HG03460 (cell line): ENCODE measurements around the gene CCZ1B.
"Not testable (repeated sequence)": the region's sequence is repeated elsewhere in the genome, so short reads cannot be mapped to it uniquely, and the experiment has no call there.

ENCODE experiments used
- ATAC-seq: cut with Tn5 transposase; IDR thresholded peaks from one replicate; pipeline ENCODE4 v1.9.1; 2021; ENCODE audit not compliant: unreplicated experiment

CCZ1B gene

DNA sequence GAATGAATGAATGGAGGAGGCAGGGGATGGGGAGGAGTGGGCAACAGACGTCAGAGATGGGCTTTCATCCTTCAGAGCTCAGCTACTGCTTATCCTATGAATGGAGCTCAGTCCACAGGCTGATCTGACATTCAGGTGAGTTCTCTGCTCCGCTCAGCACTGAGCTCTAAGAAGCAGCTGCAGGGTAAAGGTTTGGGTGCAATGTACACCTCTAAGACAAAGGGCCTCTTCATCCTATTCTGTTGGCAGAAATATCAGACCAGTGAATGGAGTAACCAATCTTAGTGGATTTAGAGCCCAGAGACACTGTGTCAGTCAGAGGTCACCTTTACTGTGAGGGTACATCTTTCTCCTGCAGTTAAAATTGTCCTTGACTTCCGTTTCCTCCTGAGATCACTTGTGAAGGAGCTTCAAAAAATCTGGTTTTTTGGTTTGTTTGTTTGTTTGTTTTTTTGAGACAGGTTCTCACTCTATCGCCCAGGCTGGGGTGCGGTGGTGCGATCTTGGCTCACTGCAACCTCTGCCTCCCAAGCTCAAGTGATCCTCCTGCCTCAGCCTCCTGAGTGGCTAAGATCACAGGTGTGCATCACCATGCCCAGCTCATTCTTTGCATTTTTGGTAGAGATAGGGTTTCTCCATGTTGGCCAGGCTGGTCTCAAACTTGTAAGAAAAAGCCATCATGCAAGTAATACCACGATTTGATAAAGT, 5.1 kb upstream of the CCZ1B start:
- no peak for ATAC-seq

DNA sequence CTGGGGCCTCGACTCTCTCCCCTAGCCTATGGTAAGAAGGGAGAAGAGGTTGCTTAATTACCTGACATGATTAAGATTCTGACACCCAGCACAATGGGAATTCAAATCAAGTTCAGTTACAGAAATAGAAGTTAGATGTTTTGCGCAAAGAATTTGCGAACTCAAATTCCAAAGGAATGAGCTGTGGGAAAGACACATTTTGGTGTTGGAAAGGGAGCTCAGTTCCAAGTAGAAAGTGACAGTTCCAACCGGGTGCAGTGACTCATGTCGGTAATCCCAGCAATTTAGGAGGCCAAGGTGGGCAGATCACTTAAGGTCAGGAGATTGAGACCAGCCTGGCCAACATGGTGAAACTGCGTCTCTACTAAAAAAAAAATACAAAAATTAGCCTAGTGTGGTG, 4.0 kb upstream of the CCZ1B start:
- ATAC-seq, result not testable (repeated sequence)

DNA sequence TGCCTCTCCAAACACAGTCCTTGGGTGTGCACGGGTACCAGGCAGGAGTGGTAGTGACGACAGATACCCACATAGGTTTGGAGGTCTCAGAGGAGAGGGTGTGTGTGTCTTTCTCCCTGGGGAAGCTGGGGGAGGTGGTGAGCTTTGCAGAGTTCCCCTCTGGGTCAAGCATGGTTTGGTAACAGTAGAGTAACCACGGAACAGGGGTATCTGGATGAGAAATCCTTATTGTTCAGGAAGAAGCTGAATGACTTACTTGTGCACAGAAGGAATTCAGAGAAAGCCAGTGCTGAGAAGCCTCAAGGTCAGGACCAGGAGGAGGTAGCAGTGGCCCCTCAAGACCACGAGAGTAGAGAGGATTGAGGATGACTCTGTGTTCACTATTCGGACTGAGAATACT, 3.5 kb upstream of the CCZ1B start:
- ATAC-seq, result not testable (repeated sequence)

- ATAC-seq, result not testable (repeated sequence)
Observed at GRCh38 chr7:6827180-6827579, 1.1 kb upstream of the CCZ1B start.

GRCh38 chr7:6825236-6826125, 594 bp downstream of the CCZ1B start:
- peak; percentile 34 for ATAC-seq

DNA sequence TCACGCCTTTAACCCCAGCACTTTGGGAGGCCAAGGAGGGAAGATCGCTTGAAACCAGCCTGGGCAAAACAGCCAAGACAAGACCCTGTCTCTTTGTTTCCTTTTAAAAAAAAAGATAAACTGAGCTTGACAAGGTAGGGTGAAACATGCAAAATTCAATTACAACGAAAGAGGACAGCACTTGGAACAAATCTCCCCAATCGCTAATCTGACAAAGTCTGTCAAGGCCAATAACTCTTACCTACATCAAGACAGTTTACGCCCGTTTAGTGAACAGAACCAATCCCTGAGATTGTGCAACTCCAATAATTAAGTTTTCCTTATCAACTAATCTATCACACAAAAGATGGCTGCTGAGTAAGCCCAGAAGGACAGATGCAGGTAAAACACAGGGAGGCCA, 4.5 kb downstream of the CCZ1B start:
- not testable (repeated sequence) for ATAC-seq

GRCh38 chr7:6815470-6815869, 10.6 kb downstream of the CCZ1B start:
- not testable (repeated sequence) for ATAC-seq

DNA sequence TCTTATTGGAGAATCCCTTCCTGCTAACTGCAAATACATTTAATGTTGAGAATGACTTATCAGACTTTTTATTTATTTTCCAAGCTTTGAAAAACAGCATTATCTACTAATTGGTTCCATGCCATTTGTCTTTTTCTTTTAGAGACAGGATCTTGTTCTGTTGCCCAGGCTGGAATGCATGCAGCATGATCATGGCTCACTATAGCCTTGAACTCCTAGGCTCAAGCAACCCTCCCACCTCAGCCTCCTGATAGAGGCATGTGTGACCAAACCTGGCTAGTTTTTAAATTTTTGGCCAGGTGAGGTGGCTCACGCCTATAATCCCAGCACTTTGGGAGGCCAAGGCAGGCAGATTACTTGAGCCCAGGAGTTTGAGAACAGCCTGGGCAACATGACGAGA, 13.1 kb downstream of the CCZ1B start:
- ATAC-seq, result not testable (repeated sequence)

GRCh38 chr7:6807959-6808358, 18.1 kb downstream of the CCZ1B start:
- ATAC-seq, result not testable (repeated sequence)

DNA sequence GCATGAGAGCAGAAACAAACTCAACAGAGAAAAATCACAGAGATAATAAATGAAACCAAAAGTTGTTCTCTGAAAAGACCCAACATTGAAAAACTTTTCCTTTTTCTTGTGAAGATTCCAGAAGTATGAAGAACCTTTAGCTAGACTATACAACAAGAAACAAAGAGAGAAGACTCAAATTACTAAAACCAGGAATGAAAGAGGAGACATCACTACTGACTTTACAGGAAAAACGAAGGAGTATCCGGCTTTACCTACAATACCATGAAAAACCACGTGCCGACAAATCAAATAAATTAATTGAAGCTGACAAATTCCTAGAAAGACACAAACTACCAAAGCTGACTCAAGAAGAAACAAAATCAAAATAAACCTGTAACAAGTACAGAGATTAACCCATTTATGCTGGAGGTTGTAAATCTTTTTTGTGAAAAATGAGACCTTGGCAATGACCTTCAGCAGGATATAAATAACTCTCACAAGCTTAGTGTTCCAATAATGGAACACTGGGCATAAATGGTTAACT, 18.6 kb downstream of the CCZ1B start:
- ATAC-seq, result not testable (repeated sequence)

DNA sequence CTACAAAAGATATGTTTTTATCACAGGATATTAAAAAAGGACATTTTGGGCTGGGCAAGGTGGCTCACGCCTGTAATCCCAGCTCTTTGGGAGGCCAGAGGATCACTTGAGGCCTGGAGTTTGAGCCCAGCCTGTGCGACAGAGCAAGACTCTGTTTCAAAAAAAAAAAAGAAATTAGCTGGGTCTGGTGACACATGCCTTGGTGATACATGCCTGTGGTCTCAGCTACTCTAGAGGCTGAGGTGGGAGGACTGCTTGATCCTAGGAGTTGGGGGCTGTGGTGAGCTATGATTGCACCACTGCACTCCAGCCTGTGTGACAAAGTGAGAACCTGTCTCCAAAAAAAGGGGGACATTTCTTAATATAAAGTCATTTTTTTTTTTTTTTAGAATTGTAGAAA, 25.7 kb downstream of the CCZ1B start:
- not testable (repeated sequence) for ATAC-seq

DNA sequence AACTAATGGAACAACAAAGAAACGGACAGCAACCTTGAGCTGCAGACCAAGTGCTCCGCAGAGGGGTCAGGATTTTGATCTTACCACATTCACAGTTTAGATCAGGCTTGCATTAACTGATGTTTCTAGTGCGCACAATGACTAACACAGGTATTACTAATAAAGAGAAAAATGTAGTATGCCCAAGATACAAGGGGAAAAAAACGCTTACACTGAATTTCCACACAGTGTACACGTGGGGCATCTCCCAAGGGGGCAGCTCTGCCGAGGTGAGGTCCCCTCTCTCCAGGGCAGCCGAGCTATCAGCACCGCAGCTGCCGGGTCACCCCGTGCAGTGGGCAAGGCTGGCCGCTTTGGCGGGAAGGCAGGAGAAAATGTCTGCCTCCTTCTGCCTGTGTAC, 26.2 kb downstream of the CCZ1B start:
- ATAC-seq, result not testable (repeated sequence)

DNA sequence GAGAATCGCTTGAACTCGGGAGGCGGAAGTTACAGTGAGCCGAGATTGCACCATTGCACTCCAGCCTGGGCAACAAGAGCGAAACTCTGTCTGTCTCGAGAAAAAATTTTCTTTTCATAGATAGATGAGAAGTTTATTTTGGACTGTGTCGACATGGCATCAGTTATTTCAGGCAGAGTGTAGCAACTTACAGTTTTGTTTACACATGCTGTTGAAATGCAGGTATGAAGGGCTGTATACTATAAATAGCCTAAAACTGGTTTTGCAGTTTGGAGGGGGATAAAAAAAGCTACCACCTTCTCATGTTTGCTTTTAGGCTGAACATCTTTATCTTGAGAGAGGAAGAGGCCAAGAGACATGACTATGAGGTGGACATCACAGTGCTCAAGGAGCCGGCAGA, 28.0 kb downstream of the CCZ1B start:
- not testable (repeated sequence) for ATAC-seq

DNA sequence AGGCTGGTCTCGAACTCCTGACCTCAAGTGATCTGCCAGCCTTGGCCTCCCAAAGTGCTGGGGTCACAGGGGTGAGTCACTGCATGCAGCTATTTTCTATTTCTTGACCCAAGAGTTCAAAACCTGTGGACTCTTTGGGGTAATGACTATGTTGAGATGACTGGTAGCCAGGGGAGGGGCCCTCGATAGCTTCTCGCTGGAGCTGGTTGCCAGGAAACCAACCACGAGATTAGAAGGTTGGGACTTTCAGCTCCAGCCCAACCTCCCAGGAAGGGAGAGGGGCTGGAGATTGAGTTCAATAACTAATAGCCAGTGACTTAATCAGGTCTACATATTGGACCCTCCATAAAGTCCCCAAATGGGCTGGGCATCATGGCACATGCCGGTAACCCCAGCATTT, 28.9 kb downstream of the CCZ1B start:
- not testable (repeated sequence) for ATAC-seq

DNA sequence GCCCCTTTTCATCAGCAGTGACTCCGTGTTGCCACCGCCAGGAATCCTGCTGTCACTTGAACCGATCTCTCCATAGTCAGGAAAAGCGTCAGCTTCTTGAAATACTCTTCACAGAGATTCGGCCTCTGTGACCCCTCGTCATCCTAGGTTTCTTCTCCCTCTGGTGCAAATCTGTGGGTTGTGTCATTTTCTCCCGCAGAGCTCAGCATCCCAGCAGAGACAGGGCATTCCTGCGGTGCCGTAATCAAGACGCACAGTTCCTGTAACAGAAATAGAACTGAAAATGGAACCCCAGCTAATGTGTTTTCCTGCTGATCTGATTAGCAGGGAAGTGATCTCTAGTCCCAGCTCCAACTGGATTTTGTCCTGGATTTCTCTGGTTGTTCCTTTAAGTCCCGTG, 31.8 kb downstream of the CCZ1B start:
- ATAC-seq, result not testable (repeated sequence)

- not testable (repeated sequence) for ATAC-seq
Observed at GRCh38 chr7:6792113-6792872, 33.8 kb downstream of the CCZ1B start.

GRCh38 chr7:6789353-6789752, 36.7 kb downstream of the CCZ1B start:
- ATAC-seq, result not testable (repeated sequence)

DNA sequence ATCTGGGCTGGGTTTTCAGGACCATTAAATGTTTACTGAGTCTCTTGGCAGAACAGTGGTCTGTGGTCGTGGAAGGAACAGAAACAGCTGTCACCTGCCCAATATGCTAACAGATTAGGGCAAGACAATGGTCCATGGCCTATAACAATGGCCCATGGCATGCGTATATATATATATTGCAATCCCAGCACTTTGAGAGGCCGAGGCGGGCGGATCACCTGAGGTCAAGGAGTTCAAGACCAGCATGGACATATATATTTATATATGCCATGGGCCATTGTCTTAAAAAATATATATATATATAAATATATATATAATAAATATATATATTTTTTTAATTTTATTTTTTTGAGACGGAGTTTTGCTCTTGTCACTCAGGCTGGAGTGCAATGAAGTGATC, 44.5 kb downstream of the CCZ1B start:
- ATAC-seq, result not testable (repeated sequence)

GRCh38 chr7:6761186-6761585, 64.9 kb downstream of the CCZ1B start:
- not testable (repeated sequence) for ATAC-seq

GRCh38 chr7:6753964-6754363, 72.1 kb downstream of the CCZ1B start, which contains the start of gene RSPH10B2:
Gene RSPH10B2 (plus strand): TSS chr7:6754103. CDS start chr7:6757678, 3,575 bp downstream.
- not testable (repeated sequence) for ATAC-seq

DNA sequence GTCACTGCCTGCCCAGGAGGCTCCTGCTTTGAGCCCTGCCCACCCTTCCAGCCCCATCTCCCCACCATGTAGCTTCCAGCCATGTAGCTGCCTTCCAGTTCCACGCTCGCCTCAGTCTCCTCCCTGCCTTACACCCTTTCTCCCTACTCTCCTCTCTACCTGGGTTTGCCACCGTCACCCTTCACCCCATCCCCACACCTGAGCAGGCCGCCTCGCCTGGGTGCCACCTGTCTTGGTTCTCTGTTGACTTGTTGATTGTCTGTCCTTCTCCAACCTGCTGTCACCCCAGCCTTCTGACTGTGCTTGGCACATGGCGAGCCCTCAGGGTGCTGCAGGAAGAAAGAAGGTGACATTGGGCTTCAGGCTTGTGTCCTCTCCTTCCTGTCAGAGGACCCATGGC, 75.9 kb downstream of the CCZ1B start:
- not testable (repeated sequence) for ATAC-seq
